CD4-positive, alpha-beta T cell treated with Interleukin-15 for 1 hour (primary cell): ENCODE results near the gene PPIG.
"Not testable (repeated sequence)": the region's sequence is repeated elsewhere in the genome, so short reads cannot be mapped to it uniquely, and the experiment has no call there.

ENCODE experiments used
- DNase-seq: peaks from one replicate; pipeline ENCODE4 v3.0.0-alpha.2; 2020

Gene PPIG

DNA sequence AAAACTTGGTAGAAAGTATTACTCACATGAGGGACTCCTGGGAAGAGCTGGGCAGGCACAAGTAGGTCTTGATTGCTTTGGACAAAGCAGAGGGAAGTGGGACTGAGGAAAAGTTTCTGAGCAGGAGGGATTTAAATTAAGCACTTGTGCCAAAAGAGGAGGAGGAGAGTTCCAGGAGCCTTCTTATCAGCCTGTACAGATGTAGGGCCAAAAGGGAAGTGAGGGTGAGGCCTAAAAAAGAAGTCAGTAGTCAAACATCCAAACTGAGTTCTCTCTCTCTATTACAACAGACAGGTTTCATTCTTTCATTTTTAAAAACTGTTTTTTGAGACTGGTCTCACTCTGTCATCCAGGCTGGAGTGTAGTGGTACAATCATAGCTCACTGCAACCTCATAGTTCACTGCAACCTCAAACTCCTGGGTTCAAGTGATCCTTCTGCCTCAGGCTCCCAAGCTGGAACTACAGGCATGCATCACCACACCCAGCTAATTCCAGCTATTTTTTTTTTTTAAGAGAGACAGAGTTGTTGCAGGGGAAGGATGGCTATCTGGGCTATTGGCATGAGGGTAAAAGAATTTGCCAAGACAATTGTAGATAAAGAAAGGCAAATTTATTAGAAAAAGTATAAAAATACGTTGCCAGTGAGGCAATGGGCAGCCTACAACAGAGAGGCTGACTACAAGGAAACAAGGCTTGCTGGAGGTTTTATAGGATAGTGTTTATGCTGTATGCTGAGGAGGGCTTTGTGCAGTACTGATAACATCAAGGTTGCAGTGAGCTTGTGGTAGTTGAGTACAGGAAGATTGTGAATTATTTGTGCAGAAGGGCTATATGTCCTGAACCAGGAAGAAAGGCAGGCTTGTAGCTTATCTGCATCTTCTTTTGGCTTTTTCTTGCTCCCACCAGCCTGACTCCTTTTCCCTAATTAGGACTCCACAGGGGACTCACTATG lies 81.1 kb downstream of the PPIG start:
- no peak for DNase-seq

DNA sequence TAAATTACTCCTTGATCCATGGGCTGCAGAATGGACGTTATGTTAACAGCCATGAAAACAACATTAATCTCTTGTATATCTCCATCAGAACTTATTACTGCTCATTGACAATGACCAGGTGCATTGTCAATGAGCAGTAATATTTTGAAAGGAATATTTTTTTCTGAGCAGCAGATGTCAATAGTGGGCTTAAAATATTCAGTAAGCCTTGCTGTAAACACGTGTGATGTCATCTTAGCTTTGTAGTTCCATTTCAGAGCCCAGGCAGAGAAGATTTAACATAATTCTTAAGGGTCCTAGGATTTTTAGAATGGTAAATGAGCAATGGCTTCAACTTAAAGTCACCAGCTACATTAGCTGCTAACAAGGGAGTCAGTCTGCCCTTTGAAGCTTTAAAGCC lies 83.4 kb downstream of the PPIG start:
- no peak for DNase-seq

GRCh38 chr2:169670215-169670651 lies 86.1 kb downstream of the PPIG start:
- no peak for DNase-seq

DNA sequence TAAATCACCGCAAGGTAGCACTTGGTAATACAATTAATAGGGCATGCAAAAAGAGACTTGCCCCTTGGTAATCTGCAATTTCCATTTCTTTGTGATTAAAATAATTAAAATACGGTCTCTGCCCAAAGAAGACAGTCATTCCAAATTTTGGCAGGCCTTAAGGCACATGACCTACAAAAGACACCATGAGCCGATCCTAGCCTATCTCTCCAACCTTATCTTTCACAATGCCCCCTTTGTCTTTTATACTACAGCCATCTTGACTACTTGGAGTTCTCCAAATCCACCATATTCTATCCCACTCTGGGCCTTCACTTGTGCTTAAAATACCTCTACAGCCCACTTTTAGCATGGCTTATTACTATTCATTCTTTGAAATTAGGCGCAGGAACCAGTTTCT lies 86.8 kb downstream of the PPIG start:
- DNase-seq = no peak

GRCh38 chr2:169672406-169672805 lies 88.3 kb downstream of the PPIG start:
- no peak for DNase-seq

DNA sequence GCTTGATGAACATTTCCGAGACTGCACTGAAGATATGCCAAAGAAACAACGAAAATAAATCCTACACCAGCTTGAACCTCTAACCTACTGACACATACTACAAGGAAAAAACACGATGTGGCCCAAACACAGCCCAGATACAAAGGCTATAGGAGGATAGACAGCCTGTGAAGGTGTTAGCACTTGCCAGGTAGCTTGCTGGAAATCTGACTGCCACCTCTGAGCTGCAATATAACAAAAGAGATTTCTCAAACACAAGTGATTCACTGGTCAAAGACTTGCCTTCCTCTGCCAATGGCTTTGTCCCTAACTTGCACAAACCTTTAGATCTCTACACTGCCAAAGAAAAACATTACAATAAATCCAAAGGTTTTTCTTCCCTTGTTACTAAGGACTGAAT lies 89.0 kb downstream of the PPIG start:
- no peak for DNase-seq

GRCh38 chr2:169673921-169674320 lies 89.8 kb downstream of the PPIG start:
- no peak for DNase-seq

DNA sequence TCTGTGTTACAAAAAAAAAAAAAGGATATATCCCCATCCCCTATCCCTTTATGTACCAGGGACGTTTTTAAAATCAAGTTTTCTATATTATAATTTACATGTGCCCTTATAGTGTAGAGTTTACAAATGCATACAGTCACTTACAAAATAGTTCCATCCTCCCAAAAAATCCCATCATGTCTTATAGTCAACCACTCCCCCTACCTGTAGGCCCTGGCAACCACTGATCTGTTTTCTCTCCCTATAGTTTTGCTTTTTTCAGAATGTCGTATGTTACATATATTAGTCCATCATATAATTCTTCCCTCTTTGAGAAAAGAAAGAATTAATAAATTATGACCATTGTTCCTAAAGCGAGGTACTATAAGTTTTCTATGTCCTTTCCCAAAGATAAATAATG lies 92.2 kb downstream of the PPIG start:
- no peak for DNase-seq

- DNase-seq = no peak
These were observed 92.7 kb downstream of the PPIG start for GRCh38 chr2:169676850-169677249.

GRCh38 chr2:169683054-169683424 lies 98.9 kb downstream of the PPIG start:
- DNase-seq = no peak

DNA sequence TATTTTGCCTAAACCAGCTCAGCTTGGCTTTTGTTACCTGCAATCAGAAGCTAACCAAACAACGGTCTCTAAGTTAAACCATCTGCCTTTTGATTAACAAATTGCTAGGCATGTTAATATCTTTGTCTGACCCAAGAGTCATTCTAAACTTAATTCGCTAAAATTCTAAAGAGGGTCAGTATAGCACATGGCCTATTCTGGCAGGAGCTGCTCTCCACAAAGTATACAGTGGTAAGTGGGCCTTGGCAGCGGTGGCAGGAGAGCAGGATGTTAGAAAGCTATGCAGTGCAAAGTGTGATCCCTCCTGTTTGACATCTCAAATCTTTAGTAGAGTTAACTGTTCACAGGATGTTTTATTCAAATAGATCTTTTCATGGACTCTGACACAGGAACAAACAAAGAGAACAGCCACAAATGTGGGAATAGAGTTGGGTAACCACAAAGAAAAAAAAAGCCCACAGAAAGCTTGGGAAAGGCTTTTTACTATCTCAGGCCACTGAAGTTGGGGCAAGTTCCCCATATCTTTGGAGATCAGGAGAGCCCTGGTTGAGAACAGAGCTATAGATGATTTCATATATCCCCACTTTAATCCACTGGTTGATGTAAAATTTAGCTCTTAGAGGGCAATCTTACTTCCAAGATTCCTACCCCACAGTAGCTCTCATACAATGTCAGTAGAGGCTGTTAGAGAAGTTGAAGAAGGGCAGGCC lies 99.4 kb downstream of the PPIG start:
- DNase-seq = no peak

DNA sequence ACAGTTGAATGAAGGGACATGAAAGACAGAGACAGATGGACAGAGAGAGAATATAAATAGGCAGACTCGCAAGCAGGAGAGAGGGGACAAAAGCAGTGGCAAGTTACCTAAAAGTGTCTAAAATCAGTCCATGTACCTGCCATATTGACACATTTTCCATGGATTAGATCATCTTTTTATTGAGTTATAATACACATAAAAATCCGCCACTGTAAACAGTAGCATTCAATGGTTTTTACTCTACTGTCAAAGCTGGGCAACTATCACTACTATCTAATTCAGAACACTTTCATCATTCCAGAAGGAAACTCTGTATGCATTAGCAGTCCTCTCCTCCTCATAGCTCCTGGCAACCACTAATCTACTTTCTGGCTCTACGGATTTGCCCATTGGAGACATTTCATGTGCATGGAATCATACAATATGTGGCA lies 100.0 kb downstream of the PPIG start:
- DNase-seq = no peak

GRCh38 chr2:169684712-169685111 lies 100.6 kb downstream of the PPIG start:
- DNase-seq = not testable (repeated sequence)

- DNase-seq = not testable (repeated sequence)
These were observed 102.7 kb downstream of the PPIG start for GRCh38 chr2:169686825-169687224.

DNA sequence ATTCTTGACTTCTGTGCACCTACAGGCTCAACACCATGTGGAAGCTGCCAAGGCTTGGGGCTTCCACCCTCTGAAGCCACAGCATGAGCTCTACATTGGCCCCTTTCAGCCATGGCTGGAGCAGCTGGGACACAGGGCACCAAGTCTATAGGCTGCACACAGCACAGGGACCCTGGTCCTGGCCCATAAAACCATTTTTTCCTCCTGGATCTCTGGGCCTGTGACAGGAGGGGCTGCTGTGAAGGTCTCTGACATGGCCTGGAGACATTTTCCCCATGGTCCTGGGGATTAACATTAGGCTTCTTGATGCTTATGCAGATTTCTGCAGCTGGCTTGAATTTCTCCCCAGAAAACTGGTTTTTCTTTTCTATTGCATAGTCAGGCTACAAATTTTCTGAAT lies 103.8 kb downstream of the PPIG start:
- not testable (repeated sequence) for DNase-seq

DNA sequence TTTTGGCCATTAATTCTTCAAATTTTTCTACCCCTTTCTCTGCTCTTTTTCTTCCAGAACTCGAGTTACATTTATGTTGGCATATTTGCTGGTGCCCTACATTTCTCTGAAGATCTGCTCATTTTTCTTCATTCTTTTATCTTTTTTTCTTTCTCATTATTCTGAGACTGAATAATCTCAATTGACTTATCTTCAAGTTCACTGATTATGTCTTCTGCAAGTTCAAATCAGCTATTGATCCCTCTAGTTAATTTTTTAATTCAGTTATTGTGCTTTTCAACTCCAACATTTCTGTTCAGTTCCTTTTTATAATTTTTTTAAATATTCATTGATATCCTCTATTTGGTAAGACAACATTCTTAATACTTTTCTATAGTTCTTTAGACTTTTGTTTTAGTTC lies 106.8 kb downstream of the PPIG start:
- no peak for DNase-seq
